HG02885 (cell line): ENCODE data around the gene PUSL1.

Experiments used
- ATAC-seq: cut with Tn5 transposase; IDR thresholded peaks from one replicate; pipeline ENCODE4 v1.9.1; 2021; ENCODE audit warnings: mild to moderate bottlenecking; ENCODE audit not compliant: unreplicated experiment, poor library complexity

Gene PUSL1

DNA sequence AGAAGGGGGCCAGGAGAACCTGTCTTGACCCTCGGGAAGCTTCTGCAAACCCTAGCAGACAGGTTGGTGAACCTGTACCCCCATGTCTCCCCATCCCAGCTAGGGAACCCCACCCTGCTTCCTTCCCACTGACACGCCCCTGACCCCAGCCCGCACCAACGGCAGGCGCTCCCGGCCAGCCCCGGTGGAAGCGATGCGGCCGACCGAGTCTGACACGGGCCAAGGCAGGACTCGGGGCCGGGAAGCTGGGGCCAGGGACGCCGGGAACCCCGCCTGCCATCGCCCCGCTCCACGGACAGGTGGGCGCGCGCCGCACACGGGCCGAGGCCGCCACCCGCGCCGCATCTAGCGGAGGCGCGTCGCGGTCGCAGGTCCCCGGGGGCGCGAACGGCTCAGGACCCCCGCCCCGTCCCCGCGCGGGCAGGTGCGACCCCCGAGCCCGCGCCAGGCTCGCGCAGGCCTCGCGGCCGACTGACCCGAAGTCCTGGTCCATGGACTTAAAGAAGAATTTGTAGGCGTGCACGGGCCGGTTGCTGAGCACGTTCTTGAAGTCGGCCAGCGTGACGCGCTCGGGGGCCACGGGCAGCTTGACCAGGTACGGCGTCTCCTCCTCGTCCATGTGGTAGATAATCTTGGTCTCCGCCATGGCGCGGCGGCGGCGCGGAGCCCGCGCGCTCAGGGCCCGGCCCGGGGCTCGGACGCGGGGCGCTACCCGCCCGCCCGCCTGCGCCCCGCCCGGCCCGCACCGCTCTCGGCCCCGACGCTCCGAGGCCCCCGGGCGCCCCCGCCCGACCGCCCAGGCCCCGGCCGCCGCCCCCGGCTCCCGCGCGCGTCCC is 40.2 kb downstream of the PUSL1 start:
- peak; percentile 8 for ATAC-seq

- peak; percentile 64 for ATAC-seq
Measured at GRCh38 chr1:1349256-1350012, 41.0 kb downstream of the PUSL1 start, which contains the start of gene DVL1. TSS of gene DVL1 (minus strand) at chr1:1349418. CDS start at chr1:1349065, 353 bp downstream.

- no peak for ATAC-seq
Measured at GRCh38 chr1:1351511-1352427, 43.4 kb downstream of the PUSL1 start.

- ATAC-seq, result no peak
Measured at GRCh38 chr1:1352786-1353388, 44.5 kb downstream of the PUSL1 start.

- no peak for ATAC-seq
Measured at GRCh38 chr1:1353389-1354151, 45.2 kb downstream of the PUSL1 start.

DNA sequence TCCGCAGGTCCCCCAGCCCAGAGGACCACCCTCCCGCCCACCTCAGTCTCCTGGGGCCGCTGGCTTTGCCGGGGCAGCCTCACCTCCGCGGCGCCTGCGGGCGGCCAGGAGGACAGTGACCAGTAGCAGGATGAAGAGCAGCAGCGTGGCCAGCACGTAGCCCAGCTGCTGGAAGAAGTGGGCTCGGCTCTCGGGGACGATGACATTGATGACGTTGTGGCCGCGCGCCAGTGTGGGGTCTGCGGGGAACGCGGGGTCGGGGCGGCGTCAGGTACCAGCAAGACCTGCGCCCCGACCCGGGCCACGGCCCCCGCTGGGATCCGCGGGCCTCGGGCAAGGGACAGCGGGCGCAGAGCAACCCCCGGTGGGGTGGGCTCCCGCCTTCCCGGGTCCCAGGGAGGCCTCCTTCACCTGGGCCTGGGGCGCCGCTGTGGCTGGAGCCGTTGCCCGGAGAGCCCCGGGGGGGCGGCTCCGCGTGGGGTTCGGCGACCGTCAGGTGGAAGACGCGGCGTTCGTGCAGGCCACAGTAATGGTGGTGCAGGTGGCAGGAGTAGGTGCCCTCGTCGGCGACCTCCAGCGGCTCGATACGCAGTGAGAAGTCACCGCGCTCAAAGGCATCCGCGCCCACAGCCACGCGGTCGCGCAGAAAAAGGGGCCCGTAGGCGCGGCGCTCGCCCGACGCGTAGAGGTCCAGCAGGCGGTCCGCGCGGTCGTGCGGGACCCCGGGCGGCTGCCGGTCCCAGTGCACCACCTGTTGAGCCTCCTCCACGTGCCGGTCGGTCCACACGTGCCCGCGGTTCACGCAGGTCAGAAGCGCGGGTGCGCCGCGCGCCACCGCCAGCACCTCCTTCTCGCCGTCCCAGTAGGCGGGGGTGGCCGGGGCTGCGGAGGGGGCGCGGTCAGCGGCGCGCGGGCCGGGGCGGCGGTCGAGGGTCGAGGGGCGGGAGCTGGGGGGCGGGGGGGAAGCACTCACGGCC is 46.2 kb downstream of the PUSL1 start:
- ATAC-seq, result no peak

DNA sequence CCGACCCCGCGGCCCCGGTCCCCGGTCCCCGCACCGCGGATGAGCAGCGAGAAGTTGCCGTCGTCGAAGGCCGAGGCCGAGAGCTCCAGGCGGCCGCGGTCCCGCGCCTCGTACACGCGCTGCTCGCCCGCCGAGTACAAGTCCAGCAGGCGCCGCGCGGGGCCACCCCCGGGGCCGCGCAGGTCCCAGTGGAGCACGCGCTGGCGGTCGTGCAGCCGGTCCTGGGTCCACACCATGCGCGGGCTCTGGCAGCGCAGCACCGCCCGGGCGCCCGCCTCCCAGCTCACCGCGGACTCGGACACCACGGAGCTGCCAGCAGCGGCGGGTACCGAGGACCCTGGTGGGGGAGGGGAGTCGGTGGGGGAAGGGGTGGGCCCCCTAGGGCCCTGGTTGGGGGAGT is 47.0 kb downstream of the PUSL1 start:
- no peak for ATAC-seq

- ATAC-seq, result no peak
Measured at GRCh38 chr1:1356166-1356795, 47.9 kb downstream of the PUSL1 start.

- no peak for ATAC-seq
Measured at GRCh38 chr1:1356796-1357401, 48.5 kb downstream of the PUSL1 start.

- no peak for ATAC-seq
Measured at GRCh38 chr1:1357871-1358432, 49.6 kb downstream of the PUSL1 start.

- no peak for ATAC-seq
Measured at GRCh38 chr1:1358433-1359271, 50.3 kb downstream of the PUSL1 start, which contains the start of gene MXRA8. TSS of gene MXRA8 (minus strand) at chr1:1358555. CDS start at chr1:1358504, 51 bp downstream.

- no peak for ATAC-seq
Measured at GRCh38 chr1:1359308-1359663, 50.9 kb downstream of the PUSL1 start.

DNA sequence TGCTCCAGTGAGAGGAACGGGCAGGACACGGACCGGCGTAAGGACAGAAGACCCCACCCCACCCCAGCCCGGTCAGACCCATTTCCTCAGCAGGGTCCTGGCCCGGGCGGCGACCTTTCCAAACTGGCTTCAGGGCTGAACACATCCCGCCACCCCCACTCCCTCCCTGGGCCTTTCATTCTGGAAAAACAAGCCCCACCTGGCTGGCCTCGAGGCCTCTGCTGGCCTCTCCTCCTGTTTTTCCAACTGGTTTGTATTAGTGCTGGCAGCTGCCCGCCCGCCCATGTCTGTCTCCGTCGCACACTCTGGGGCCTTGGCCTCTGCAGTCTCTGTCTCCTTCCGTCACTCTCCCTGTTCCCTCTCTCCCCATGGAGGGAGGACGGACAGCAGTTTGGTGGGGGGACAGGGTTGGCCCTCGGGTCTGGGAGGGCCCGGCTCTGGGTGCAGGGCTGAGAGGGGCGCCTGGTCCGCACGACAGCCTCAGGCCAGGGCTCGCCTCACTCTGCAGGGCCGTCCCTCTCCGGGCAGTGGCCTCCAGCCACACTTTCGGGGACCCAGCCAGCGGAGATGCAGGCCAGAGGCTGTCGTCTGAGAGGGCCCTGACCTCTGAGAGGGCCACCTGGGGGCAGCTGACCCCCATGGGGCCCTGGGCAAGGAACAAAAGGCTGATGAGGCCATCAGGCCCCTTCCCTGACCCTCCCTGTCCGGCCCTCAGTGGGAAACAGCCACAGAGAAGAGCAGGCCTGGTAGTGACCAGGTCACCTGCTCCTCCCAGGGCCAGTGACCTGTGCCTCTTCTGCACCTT is 51.5 kb downstream of the PUSL1 start:
- ATAC-seq, result no peak

GRCh38 chr1:1360506-1361169 is 52.2 kb downstream of the PUSL1 start:
- ATAC-seq, result no peak
